Thoracic aorta (tissue), 2 donors: ENCODE results near the gene PSEN1. TPM values are rescaled to one million over a fixed set of nuclear protein-coding genes. Genes with fewer than 3 reads are reported as not detected.

ENCODE experiments used
- ATAC-seq: fragments of 150-250 bp; one replicate; pipeline ENCODE4 v1.8.0; 2017; ENCODE audit warnings: low read depth; ENCODE audit not compliant: insufficient number of reproducible peaks, low FRiP score
- DNase-seq: peaks from one replicate; pipeline ENCODE4 v3.0.0-alpha.2; 2020; ENCODE audit warnings: low spot score
- H3K27ac ChIP-seq, 2 donors: fragments of 200-600 bp; sonication (generic); 1 replicate in 1 of 2; 2 replicates in 1 of 2; pipeline ENCODE4 v1.5.1; 2016; ENCODE audit warnings: mild to moderate bottlenecking in 2 of 2, moderate library complexity in 2 of 2
- H3K27me3 ChIP-seq: fragments of 200-600 bp; sonication (generic); replicated peaks from 2 replicates; pipeline ENCODE4 v1.6.0; 2016; ENCODE audit warnings: mild to moderate bottlenecking; ENCODE audit not compliant: insufficient read depth
- H3K36me3 ChIP-seq: fragments of 200-600 bp; sonication (generic); one replicate; pipeline ENCODE4 v1.5.1; 2016
- H3K4me1 ChIP-seq, 2 donors: fragments of 200-600 bp; sonication (generic); 1 replicate in 1 of 2; 2 replicates in 1 of 2; pipeline versions ENCODE4 v1.5.1 to v1.6.0; 2016; ENCODE audit warnings: low read depth in 2 of 2, mild to moderate bottlenecking in 1 of 2; ENCODE audit not compliant: control insufficient read depth in 1 of 2
- H3K4me3 ChIP-seq: fragments of 200-600 bp; sonication (generic); 2 replicates; pipeline ENCODE4 v1.5.1; 2016; ENCODE audit warnings: mild to moderate bottlenecking
- H3K9me3 ChIP-seq: fragments of 200-600 bp; sonication (generic); 2 replicates; pipeline ENCODE4 v1.5.1; 2016
- total RNA-seq, 2 donors: library from RNA; depleted of rRNA; stranded (reverse); fragments of >200 nt; gene quantifications; one replicate each; pipeline versions ENCODE4 v1.1.0 to v1.2.3, GENCODE V29; 2016
- TF ChIP-seq, protein P1 (sequence below): fragments of 200-600 bp; sonication (generic); IDR thresholded peaks from one replicate; pipeline ENCODE4 v1.5.1; 2019; ENCODE audit warnings: antibody characterized with exemption

PSEN1 gene
- total RNA-seq, 2 donors from 2014 or later = 35.3 to 47.5 TPM

DNA sequence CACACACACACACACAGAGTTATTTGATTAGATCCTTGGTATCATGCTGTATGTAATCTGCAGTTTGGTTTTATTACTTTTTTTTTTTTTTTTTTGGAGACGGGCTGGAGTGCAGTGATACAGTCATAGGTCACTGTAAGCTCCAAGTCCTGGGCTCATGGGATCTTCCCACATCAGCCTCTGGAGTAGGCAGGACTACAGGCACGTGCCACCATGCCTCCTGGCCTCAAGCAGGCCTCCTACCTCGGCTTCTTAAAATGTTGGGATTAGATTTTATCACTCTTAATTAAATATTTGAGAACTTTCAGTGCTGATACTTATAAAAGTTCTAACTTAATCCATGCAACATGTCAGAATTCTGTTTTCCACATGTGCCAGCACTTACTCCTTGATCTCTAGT lies 31.3 kb upstream of the PSEN1 start:
- Histone ChIP-seq H3K4me3 (no peak overlapping the region), H3K36me3 (peaks cover 67% of the 10 kb centered on the region)

DNA sequence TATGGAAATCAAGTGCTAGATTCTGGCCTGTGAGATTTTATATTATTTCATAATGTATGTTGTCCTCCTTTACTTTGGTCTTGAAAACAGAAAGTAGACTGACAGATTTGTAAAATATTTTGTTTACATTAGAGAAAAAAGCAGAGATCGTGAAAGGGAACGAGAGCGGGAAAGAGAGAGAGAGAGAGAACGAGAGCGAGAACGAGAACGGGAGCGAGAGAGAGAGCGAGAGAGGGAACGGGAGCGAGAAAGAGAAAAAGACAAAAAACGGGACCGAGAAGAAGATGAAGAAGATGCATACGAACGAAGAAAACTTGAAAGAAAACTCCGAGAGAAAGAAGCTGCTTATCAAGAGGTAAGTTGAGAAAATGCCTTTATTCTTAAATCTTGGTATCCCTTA lies 30.6 kb upstream of the PSEN1 start:
- no peak overlapping the region for H3K4me3 ChIP-seq
- ATAC-seq (no peak), DNase-seq (no peak)
- H3K36me3 ChIP-seq = peaks cover 67% of the 10 kb centered on the region
- TF ChIP-seq, protein P1, sequence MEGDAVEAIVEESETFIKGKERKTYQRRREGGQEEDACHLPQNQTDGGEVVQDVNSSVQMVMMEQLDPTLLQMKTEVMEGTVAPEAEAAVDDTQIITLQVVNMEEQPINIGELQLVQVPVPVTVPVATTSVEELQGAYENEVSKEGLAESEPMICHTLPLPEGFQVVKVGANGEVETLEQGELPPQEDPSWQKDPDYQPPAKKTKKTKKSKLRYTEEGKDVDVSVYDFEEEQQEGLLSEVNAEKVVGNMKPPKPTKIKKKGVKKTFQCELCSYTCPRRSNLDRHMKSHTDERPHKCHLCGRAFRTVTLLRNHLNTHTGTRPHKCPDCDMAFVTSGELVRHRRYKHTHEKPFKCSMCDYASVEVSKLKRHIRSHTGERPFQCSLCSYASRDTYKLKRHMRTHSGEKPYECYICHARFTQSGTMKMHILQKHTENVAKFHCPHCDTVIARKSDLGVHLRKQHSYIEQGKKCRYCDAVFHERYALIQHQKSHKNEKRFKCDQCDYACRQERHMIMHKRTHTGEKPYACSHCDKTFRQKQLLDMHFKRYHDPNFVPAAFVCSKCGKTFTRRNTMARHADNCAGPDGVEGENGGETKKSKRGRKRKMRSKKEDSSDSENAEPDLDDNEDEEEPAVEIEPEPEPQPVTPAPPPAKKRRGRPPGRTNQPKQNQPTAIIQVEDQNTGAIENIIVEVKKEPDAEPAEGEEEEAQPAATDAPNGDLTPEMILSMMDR = no peak
- no peaks in the 10 kb centered on the region for H3K9me3 ChIP-seq
- H3K4me1 ChIP-seq = no peaks in the 10 kb centered on the region
- H3K27ac ChIP-seq = no peak overlapping the region
- H3K27me3 ChIP-seq = no peaks in the 10 kb centered on the region

More for the DNA sequence above, 31.3 kb upstream of the PSEN1 start:
- DNase-seq = no peak
- TF ChIP-seq, protein P1 = no peak
- no peak for ATAC-seq
- H3K27ac ChIP-seq = no peak overlapping the region
- no peaks in the 10 kb centered on the region for H3K27me3 ChIP-seq
- H3K4me1 ChIP-seq = no peaks in the 10 kb centered on the region
- no peaks in the 10 kb centered on the region for H3K9me3 ChIP-seq

DNA sequence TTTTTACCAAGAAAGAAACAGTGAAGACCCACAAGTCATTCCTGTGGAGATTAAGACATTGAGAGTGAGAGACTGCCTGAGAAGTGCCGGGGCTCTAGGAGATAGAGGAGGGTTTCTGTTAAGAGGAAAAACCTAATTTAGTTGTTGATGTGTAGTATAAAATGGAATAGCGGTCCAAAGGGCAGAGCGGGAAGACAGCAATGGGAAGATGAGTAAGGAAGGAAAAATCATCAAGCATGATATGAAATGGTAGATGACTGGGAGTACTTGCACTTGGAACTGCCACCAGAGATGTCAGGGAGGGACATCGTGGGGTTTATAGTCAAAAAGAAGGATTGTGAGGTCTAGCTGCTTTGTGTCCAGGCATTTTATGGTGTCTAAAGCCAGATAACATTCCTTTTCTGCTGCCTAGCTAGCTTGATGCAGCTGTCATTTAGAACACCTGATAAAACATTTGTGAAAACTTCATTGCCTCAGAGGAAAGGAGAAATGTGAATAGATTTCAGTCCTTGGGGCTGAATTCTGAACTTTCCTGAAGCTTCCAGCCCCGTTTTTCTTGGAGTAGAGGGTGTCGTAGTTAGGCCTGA lies 20.1 kb upstream of the PSEN1 start:
- H3K27me3 ChIP-seq = no peaks in the 10 kb centered on the region
- H3K4me3 ChIP-seq = no peak overlapping the region
- TF ChIP-seq, protein P1 = no peak
- peaks cover 43% of the 10 kb centered on the region for H3K36me3 ChIP-seq
- H3K4me1 ChIP-seq = no peaks in the 10 kb centered on the region
- DNase-seq (no peak), ATAC-seq (no peak)
- H3K27ac ChIP-seq = no peak overlapping the region
- no peaks in the 10 kb centered on the region for H3K9me3 ChIP-seq

DNA sequence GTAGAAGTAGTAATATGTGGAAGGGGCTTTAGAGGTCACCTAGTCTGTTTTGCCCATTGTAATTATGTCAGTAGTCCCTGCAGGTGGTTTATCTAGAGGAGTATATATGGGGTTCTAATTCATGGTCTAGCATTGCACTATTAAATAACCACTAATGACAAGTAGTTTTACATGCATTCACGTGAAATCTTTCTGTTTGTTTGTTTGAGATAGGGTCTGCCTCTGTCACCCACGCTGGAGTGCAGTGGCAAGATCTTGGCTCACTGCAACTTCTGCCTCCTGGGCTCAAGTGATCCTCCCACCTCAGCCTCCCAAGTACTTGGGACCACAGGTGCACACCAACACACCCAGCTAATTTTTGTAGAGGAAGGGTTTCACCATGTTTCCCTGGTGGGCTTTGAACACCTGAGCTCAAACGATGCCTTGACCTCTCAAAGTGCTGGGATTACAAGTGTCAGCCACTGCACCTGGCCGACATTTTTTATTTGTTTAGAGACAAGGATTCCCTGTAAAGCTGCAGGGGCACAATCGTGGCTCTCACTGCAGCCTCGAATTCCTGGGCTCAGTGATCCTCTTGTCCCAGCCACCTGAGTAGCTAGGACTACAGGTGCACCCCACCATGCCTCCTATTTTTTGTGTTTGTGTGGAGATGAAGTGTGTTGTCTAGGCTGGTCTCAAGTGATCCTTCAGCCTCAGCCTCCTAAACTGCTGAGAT lies 12.0 kb upstream of the PSEN1 start:
- no peaks in the 10 kb centered on the region for H3K27me3 ChIP-seq
- TF ChIP-seq, protein P1 = no peak
- no peaks in the 10 kb centered on the region for H3K9me3 ChIP-seq
- H3K36me3 ChIP-seq = peaks cover 32% of the 10 kb centered on the region
- no peaks in the 10 kb centered on the region for H3K4me1 ChIP-seq
- no peak overlapping the region for H3K27ac ChIP-seq
- ATAC-seq (no peak), DNase-seq (no peak)
- no peak overlapping the region for H3K4me3 ChIP-seq

DNA sequence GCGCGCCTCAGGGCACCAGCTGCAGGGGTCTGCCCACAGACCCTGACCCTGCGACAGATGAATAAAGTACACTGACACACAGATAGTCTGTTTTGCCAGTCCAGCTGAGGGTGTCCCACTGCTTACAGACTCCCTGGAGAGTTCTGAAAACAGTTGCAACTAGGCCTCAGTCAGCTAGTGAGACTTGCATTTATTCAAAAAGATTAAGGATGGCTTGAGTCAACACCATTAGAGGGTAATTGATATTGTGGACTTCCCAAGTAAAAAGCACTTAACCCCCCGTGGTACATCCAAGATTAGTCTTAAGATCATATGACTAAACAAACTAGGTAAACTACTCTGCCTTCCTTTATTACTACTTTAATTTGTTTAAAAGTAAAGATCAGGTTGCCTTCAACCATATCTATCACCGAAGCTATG lies 11.1 kb upstream of the PSEN1 start:
- ATAC-seq (no peak), DNase-seq (no peak)
- TF ChIP-seq, protein P1 = no peak
- no peak overlapping the region for H3K27ac ChIP-seq
- peaks cover 26% of the 10 kb centered on the region for H3K36me3 ChIP-seq
- no peaks in the 10 kb centered on the region for H3K27me3 ChIP-seq
- no peaks in the 10 kb centered on the region for H3K9me3 ChIP-seq
- no peak overlapping the region for H3K4me3 ChIP-seq
- no peaks in the 10 kb centered on the region for H3K4me1 ChIP-seq
